Measurements from ENCODE around the gene TIGD3.
A peak's percentile ranks its signal among the peaks of the same experiment; 100 is the strongest.
"Not testable (repeated sequence)": the region's sequence is repeated elsewhere in the genome, so short reads cannot be mapped to it uniquely, and the experiment has no call there.

Gene TIGD3

GRCh38 chr11:65325435-65325834 lies 29.1 kb upstream of the TIGD3 start:
- DNase-seq (ENCODE audit: low read depth) = no peak

DNA sequence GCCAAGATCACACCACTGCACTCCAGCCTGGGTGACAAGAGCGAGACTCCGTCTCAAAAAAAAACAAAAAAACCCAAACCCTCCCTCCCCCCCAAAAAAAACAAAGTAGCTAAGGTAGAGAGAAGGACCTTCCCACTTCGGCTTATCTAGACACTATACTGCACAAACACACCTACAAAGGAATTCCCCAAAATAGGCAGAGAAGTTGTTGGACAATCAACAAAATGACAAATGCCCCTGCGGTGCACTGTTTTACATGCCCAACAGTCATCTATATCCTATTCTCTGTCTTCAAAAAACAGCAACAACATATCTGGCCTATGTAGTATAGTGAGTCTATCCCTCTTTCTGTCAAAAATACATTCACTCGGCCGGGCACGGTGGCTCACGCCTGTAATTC lies 27.5 kb upstream of the TIGD3 start:
- DNase-seq (ENCODE audit: low read depth) = no peak

GRCh38 chr11:65329478-65329877 lies 25.1 kb upstream of the TIGD3 start:
- DNase-seq (ENCODE audit: low read depth) = no peak

DNA sequence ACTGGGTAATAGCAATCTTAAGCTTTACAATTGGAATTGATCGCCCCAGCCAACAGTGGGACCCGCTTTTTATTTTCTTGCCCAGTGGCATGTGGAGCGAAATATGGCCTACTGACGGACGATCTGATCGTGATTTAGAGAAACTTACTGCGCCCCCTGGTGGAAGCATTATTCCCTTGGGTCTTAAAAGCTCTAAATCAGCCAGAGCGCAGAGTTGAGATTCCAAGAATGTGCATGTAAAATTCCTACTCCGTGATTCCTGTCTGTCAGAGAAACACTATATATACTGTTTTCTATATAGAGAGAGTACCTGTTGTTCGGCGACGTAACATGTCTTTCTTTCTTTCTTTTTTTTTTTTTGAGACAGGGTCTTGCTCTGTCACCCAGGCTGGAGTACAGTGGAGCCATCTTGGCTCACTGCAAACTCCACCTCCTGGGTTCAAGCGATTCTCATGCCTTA lies 24.6 kb upstream of the TIGD3 start:
- peak; percentile 78 for DNase-seq (ENCODE audit: low read depth)

GRCh38 chr11:65330544-65330943 lies 24.0 kb upstream of the TIGD3 start:
- DNase-seq (ENCODE audit: low read depth) = no peak

DNA sequence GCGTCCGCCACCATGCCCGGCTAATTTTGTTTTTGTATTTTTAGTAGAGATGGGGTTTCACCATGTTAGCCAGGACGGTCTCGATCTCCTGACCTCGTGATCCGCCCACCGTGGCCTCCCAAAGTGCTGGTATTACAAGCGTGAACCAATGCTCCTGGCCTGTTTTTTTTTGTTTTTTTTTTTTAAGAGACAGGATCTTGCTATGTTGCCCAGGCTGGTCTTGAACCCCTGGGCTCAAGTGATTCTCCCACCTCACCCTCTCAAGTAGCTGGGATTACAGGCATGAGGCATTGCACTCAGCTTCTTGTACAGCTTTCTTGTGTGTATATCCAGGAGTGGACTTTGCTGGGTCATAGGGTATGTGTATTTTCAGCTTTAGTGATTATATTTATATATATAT lies 22.0 kb upstream of the TIGD3 start:
- not testable (repeated sequence) for DNase-seq (ENCODE audit: low read depth)

- DNase-seq (ENCODE audit: low read depth) = no peak
Measured at GRCh38 chr11:65334696-65335295, 19.8 kb upstream of the TIGD3 start.

DNA sequence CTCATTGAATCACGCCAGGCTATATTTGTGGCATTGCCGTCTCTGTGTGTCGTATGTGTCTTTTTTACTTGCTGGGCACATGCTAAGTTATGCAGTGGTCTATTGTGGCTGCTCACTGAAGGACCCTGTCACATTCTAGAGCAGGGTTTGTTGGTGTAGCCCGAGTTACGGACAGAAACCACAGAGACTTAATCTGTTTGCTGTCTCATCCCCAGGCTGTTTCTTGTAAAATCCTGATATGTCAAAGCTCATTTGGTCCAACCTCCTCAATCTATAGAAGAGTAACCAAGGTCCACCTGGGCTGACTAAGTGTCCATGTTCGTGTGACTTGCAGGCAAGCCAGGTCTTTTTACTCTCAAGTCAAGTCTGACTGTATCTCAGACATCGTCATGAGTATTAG lies 15.9 kb upstream of the TIGD3 start:
- no peak for DNase-seq (ENCODE audit: low read depth)

GRCh38 chr11:65340226-65340625 lies 14.3 kb upstream of the TIGD3 start:
- no peak for DNase-seq (ENCODE audit: low read depth)

DNA sequence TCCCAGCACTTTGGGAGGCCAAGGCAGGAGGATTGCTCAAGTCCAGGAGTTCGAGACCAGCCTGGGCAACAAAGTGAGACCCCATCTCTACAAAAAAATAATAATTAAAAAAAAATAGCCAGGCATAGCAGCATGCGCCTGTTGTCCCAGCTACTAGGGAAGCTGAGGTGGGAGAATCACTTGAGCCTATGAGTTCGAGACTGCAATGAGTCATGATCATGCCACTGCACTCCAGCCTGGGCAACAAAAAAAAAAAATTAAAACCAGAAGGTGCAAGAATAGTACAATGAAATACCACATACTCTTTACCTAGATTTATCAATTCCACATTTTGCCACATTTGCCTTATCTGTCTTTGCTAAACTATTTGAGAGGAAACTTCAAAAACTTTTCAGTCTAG lies 12.7 kb upstream of the TIGD3 start:
- no peak for DNase-seq (ENCODE audit: low read depth)

DNA sequence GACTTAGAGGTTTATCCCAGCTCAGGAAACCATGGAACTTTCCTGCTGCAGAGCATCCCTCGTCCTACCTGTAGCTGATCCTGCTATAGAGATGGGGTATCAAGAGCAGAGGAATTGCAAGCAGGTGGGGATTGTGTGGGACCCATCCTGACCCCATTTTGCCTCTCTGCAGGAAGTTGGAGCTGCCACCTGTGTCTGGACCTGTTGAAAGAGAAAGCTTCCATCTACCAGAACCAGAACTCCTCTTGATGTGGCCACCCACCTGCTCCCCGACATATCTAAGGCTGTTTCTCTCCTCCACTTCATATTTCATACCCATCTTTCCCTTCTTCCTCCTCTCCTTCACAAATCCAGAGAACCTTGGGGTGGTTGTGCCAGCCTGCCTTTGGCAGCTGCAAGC lies 3.0 kb upstream of the TIGD3 start:
- no peak for DNase-seq (ENCODE audit: low read depth)

- DNase-seq (ENCODE audit: low read depth) = no peak
Measured at GRCh38 chr11:65352783-65353182, 1.8 kb upstream of the TIGD3 start.

DNA sequence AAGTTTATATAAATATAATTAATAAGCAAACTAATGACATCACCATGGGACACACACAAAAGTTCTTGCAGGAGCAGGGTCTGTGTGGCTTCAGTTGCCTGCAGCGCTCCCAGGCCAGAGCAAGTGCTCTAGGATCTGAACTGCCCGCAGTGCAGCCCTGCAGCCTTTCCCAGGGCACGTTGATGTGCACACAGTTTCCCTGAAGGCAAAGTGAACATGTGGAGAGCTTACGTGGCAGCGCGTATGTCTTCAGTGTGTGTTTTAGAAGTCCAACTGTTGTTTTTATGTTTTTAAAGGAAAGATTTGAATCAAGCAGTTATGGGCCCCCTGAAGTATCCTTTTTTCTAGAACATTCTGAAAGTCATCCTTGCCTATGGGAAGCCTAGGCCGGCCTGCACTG lies 1.2 kb upstream of the TIGD3 start:
- DNase-seq (ENCODE audit: low read depth) = no peak

GRCh38 chr11:65353900-65354264 lies 669 bp upstream of the TIGD3 start:
- no peak for DNase-seq (ENCODE audit: low read depth)

GRCh38 chr11:65355013-65355775 lies 643 bp downstream of the TIGD3 start:
- DNase-seq (ENCODE audit: low read depth) = no peak

DNA sequence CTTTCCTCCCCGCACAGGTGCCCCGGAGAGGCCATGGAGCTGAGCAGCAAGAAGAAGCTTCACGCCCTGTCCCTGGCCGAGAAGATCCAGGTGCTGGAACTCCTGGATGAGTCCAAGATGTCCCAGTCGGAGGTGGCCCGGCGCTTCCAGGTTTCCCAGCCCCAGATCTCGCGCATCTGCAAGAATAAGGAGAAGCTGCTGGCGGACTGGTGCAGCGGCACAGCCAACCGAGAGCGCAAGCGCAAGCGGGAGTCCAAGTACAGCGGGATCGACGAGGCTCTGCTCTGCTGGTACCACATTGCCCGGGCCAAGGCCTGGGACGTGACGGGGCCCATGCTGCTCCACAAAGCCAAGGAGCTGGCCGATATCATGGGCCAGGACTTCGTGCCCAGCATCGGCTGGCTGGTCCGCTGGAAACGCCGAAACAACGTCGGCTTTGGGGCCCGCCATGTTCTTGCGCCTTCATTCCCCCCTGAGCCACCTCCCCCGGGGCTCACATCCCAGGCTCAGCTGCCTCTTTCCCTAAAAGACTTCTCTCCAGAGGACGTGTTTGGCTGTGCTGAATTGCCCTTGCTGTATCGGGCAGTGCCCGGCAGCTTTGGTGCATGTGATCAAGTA lies 1.3 kb downstream of the TIGD3 start:
- DNase-seq (ENCODE audit: low read depth) = no peak

DNA sequence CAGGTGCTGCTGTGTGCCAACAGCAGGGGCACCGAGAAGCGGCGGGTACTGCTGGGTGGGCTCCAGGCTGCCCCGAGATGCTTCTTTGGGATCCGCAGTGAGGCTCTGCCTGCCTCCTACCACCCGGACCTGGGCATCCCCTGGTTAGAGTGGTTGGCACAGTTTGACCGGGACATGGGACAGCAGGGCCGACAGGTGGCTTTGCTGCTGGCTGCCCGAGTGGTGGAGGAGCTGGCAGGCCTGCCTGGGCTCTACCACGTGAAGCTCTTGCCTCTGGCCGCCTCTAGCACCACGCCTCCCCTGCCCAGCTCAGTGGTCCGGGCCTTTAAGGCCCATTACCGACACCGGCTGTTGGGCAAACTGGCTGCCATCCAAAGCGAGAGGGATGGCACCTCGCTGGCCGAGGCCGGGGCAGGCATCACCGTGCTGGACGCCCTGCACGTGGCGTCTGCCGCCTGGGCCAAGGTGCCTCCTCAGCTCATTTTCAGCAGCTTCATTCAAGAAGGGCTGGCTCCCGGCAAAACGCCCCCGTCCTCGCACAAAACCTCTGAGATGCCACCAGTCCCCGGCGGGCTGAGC lies 1.9 kb downstream of the TIGD3 start:
- DNase-seq (ENCODE audit: low read depth) = no peak

- DNase-seq (ENCODE audit: low read depth) = no peak
Measured at GRCh38 chr11:65357856-65358356, 3.4 kb downstream of the TIGD3 start.

- DNase-seq (ENCODE audit: low read depth) = no peak
Measured at GRCh38 chr11:65362320-65362931, 7.9 kb downstream of the TIGD3 start.

DNA sequence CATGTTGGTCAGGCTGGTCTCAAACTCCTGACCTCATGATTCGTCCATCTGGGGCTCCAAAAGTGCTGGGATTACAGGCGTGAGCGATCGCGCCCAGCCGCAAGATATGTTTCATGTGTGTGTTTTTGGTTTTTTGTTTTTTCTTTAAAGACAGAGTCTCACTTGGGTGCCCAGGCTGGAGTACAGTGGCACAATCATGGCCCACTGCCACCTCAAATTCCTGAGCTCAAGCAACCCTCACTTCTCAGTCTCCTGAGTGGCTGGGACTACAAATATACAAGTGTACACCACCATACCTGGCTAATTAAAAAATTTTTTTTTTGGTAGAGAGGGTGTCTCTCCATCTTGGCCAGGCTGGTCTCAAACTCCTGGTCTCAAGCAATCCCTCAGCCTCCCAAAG lies 8.4 kb downstream of the TIGD3 start:
- no peak for DNase-seq (ENCODE audit: low read depth)

DNA sequence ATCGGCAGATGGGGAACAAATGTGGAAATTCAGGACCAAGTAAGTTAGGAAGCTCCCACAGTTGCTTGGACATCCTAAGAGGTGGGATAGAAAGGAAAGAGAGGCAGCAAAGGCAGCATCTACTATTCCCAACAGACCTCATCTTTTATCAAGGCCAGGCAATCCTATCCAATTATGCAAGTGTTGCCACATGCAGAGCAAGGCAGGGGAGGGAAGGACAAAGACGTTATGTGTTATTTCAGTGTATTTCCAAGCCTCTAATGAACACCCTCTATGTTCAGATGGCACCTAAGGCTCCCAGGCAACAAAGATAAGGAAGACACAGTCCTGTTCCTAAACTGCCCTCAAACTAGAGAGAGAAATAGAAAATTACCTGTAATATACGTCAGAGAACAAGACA lies 9.2 kb downstream of the TIGD3 start:
- DNase-seq (ENCODE audit: low read depth) = no peak

GRCh38 chr11:65366340-65366773 lies 11.8 kb downstream of the TIGD3 start:
- peak; percentile 61 for DNase-seq (ENCODE audit: low read depth)
